Peyer's patch (tissue), 4 donors: ENCODE data around the gene MNAT1.

Experiments used
- POLR2A ChIP-seq, 2 donors: fragments of 450-650 bp; IDR thresholded peaks; one replicate each; pipeline ENCODE4 v1.5.1; 2017; ENCODE audit warnings: antibody characterized with exemption in 2 of 2, mild to moderate bottlenecking in 2 of 2, moderate library complexity in 2 of 2
- TF ChIP-seq, protein P1 (sequence below), 6 experiments: fragments of 450-650 bp in 4 of 6; fragments of 200-600 bp in 2 of 6; sonication (generic) in 1 of 6; IDR thresholded peaks; one replicate each; pipeline ENCODE4 v1.5.1; 2017 to 2019; ENCODE audit warnings: antibody characterized with exemption in 6 of 6, mild to moderate bottlenecking in 3 of 6, moderate library complexity in 1 of 6

DNA sequence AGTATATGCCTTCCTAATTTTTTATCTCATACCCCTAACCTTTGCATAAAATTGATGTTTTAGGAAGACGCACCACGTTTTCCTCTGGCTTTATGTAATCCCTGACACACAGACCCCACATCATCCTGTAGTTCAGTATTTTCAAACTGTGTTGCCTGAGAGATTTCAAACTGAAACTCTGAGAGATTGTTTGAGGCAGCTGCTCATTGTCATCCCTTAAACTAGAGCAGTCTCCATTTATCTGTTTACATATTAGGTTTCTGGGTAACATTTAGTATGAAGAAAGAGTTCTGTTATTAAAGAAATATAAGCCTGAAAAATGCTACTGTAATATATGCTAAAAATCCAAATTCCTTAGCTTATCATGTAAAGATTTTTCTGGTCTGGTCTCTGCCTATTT lies 24.3 kb downstream of the MNAT1 start:
- TF ChIP-seq POLR2A (IDR thresholded peaks at IDR 0.05), result no peak
- TF ChIP-seq, protein P1, sequence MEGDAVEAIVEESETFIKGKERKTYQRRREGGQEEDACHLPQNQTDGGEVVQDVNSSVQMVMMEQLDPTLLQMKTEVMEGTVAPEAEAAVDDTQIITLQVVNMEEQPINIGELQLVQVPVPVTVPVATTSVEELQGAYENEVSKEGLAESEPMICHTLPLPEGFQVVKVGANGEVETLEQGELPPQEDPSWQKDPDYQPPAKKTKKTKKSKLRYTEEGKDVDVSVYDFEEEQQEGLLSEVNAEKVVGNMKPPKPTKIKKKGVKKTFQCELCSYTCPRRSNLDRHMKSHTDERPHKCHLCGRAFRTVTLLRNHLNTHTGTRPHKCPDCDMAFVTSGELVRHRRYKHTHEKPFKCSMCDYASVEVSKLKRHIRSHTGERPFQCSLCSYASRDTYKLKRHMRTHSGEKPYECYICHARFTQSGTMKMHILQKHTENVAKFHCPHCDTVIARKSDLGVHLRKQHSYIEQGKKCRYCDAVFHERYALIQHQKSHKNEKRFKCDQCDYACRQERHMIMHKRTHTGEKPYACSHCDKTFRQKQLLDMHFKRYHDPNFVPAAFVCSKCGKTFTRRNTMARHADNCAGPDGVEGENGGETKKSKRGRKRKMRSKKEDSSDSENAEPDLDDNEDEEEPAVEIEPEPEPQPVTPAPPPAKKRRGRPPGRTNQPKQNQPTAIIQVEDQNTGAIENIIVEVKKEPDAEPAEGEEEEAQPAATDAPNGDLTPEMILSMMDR (IDR thresholded peaks at IDR 0.05), result no peak
